Adrenal gland (tissue), 12 donors: ENCODE data around the gene ZNRF1. TPM values are rescaled to one million over a fixed set of nuclear protein-coding genes. Genes with fewer than 3 reads are reported as not detected.

Experiments
- DNase-seq, 7 donors: peaks; one replicate each; pipeline ENCODE4 v3.0.0-alpha.2; 2019 to 2020
- H3K27ac ChIP-seq, 5 donors: fragments of 200-600 bp; sonication (generic) in 4 of 5; 1 replicate in 3 of 5; 2 replicates in 2 of 5; pipeline versions ENCODE4 v1.5.1 to v1.8.0; 2016 to 2020; ENCODE audit warnings: mild to moderate bottlenecking in 1 of 5
- H3K27me3 ChIP-seq: fragments of 200-600 bp; 2 replicates; pipeline ENCODE4 v1.8.0; 2021
- H3K36me3 ChIP-seq, 2 donors: fragments of 200-600 bp; replicated peaks in 1 of 2; 1 replicate in 1 of 2; 2 replicates in 1 of 2; pipeline versions ENCODE4 v1.5.1 to v1.8.0; 2018 to 2022
- H3K4me1 ChIP-seq, 2 donors: fragments of 200-600 bp; replicated peaks in 1 of 2; 1 replicate in 1 of 2; 2 replicates in 1 of 2; pipeline versions ENCODE4 v1.5.1 to v1.8.0; 2018 to 2021
- H3K4me3 ChIP-seq, 4 donors: fragments of 200-600 bp; sonication (generic) in 3 of 4; one replicate each; pipeline ENCODE4 v1.5.1; 2016 to 2018
- H3K9me3 ChIP-seq, 3 donors: fragments of 200-600 bp; sonication (generic) in 1 of 3; replicated peaks in 1 of 3; 1 replicate in 2 of 3; 2 replicates in 1 of 3; pipeline versions ENCODE4 v1.5.1 to v1.8.0; 2016 to 2021
- CTCF ChIP-seq, 6 experiments: fragments of 450-650 bp in 4 of 6; fragments of 200-600 bp in 2 of 6; sonication (generic) in 1 of 6; IDR thresholded peaks; 1 replicate in 5 of 6; 2 replicates in 1 of 6; pipeline versions ENCODE4 v1.5.1 to v1.8.0; 2016 to 2021; ENCODE audit warnings: antibody characterized with exemption in 6 of 6, mild to moderate bottlenecking in 2 of 6, moderate library complexity in 1 of 6
- POLR2A ChIP-seq, 2 donors: fragments of 450-650 bp; IDR thresholded peaks; one replicate each; pipeline ENCODE4 v1.6.1; 2017; ENCODE audit warnings: antibody characterized with exemption in 2 of 2, mild to moderate bottlenecking in 2 of 2, moderate library complexity in 1 of 2
- WGBS, 4 donors: extraction: QIAGEN DNeasy Blood & Tissue Kit in 2 of 4; methylation state at CpG; one replicate each; pipeline versions ENCODE4 v1.1.5 to v1.1.7; 2013 to 2017; 5-methylcytosine and 5-hydroxymethylcytosine counted together
- intact Hi-C, 2 donors: fragments of 100-400 bp; cut with DNase I; formaldehyde crosslinking; loops; one replicate each; pipeline versions ENCODE4 v1.14.1 to v1.15.0; 2022 to 2023
- polyA plus RNA-seq, 3 donors: library from polyadenylated mRNA; stranded (reverse); fragments of 200-250 nt in 2 of 3; fragments of 350-450 nt in 1 of 3; fragmentation: Illumina TruSeq in 1 of 3; extraction: RNeasy Lipid Tissue Mini Kit (QIAGEN cat#74804) in 1 of 3; gene quantifications; one replicate each; pipeline ENCODE4 v1.2.3, GENCODE V29; 2013 to 2014
- total RNA-seq, 9 donors: library from RNA; depleted of rRNA in 4 of 9; stranded (reverse); fragments of >200 nt in 4 of 9; fragments of 120-200 nt in 1 of 9; fragmentation: NEBNext Ultra II Directional in 1 of 9; extraction: Animal tissue kit (Norgen Biotek cat#: 25700) in 1 of 9; gene quantifications; one replicate each; pipeline versions ENCODE4 v1.1.0 to v1.2.4, GENCODE V29; 2013 to 2023
- donor health status: healthy with polysubstance abuse.
- donor health status: Bipolar disorder and iron deficiency.
- donor health status: DM: yes; HTN: yes; CAD: no.
- donor health status: DM: no; HTN: no; CAD: no.
- donor health status: DM: no; HTN: no; CAD: no.
- donor health status: DM: yes; HTN: yes; CAD: no.

ZNRF1 gene
- total and polyA plus RNA-seq, 12 donors: 9.9 to 29.2 (median 25.4) TPM

DNA sequence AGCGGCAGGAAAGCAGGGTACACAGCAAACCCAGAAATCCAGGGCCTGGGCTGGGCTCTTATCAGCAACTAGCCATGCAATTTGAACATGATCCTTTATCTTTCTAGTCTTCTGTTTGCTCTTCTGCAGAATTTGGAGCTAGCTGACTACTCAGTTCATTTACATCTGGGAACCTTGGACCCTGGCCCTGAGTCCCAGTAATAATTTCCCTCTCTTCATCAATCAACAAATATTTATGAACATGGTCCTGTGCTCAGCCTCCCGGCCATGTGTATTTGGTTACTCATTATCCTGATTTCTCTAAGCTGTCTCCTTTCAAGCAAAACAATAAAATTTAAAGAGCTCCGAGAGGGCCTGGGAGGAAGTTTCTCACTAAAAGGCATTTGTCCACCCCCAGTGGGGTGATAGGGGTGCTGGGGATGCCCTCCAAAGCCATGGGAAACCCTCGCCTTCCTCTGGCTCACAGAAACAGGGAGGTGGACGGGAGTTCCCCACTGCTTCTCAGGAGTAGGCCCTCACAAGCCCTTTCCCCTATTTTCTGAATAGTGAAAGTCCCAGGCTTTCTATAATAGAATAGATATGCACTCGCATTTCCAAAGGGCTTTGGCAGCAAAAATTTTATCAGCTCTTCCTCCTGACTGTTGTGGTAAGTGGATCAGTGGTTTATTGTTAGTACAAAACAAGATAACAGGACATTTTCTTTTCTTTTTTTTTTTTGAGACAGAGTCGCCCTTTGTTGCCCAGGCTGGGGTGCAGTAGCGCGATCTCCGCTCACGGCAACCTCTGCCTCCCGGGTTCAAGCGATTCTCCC, 7.0 kb upstream of the ZNRF1 start:
- peak overlapping the region in 4 of 5 donors; percentile 64 to 89 (median 82) for H3K27ac ChIP-seq
- intact Hi-C loops: no loop called here

DNA sequence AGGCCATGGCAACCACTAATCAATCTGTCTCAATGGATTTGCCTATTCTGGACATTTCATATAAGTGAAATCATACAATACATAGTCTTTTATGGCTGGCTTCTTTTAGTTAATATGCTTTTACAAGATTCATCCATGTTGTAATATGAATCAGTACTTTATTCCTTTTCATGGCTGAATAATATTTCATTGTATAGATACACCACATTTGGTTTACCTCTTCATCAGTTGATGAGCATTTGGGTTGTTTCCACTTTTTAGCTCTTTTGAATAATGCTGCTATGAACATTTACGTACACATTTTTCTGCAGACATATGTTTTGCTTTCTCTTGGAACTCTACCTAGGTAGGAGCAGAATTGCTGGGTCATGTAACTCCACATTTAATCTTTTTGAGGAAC, 2.8 kb upstream of the ZNRF1 start:
- Histone ChIP-seq H3K4me1 (peaks cover 29 to 35% of the 10 kb centered on the region in 2 donors), H3K4me3 (no peak overlapping the region), H3K36me3 (no peaks in the 10 kb centered on the region), H3K27ac (no peak overlapping the region), H3K9me3 (no peaks in the 10 kb centered on the region), H3K27me3 (no peaks in the 10 kb centered on the region)
- intact Hi-C loops: loop anchor here (5.0 kb wide), 1 partner anchor 116 kb away; no protein-coding TSS in a partner anchor
- DNase-seq: no peak
- WGBS, 4 donors: 89 to 98% (median 96%) methylated on average over 1 of the region's 1 CpG
- no peak for TF ChIP-seq POLR2A (IDR thresholded peaks at IDR 0.05)
- no peak for TF ChIP-seq CTCF (IDR thresholded peaks at IDR 0.05)

More for the DNA sequence above, 7.0 kb upstream of the ZNRF1 start:
- DNase-seq: peak in 5 of 7 donors; percentile 56 to 66 (median 62)
- TF ChIP-seq POLR2A (IDR thresholded peaks at IDR 0.05) (no peak), CTCF (IDR thresholded peaks at IDR 0.05) (no peak)
- H3K27me3 ChIP-seq: no peaks in the 10 kb centered on the region
- H3K36me3 ChIP-seq: no peaks in the 10 kb centered on the region
- H3K4me1 ChIP-seq: peaks cover 8 to 14% of the 10 kb centered on the region in 2 donors
- no peaks in the 10 kb centered on the region for H3K9me3 ChIP-seq
- no peak overlapping the region for H3K4me3 ChIP-seq
- 53 to 61% (median 57%) methylated on average over 13 of the region's 13 CpGs for WGBS, 4 donors

GRCh38 chr16:74997042-74997491, 1.8 kb upstream of the ZNRF1 start:
- Histone ChIP-seq H3K27ac (no peak overlapping the region), H3K4me1 (peaks cover 25 to 36% of the 10 kb centered on the region in 2 donors), H3K36me3 (no peaks in the 10 kb centered on the region), H3K27me3 (no peaks in the 10 kb centered on the region), H3K4me3 (no peak overlapping the region), H3K9me3 (no peaks in the 10 kb centered on the region)
- DNase-seq: peak in 1 of 7 donors; percentile 48
- intact Hi-C loops: loop anchor here (5.0 kb wide), 1 partner anchor 115 kb away; no protein-coding TSS in a partner anchor
- no peak for TF ChIP-seq CTCF (IDR thresholded peaks at IDR 0.05)
- no peak for TF ChIP-seq POLR2A (IDR thresholded peaks at IDR 0.05)
- 78 to 89% (median 84%) methylated on average over 8 of the region's 8 CpGs for WGBS, 4 donors

GRCh38 chr16:74999219-74999608, 390 bp downstream of the ZNRF1 start:
- no peak for TF ChIP-seq CTCF (IDR thresholded peaks at IDR 0.05)
- TF ChIP-seq POLR2A (IDR thresholded peaks at IDR 0.05): no peak
- Histone ChIP-seq H3K27me3 (no peaks in the 10 kb centered on the region), H3K36me3 (no peaks in the 10 kb centered on the region), H3K9me3 (no peaks in the 10 kb centered on the region), H3K4me3 (peak overlapping the region; percentile 36 to 81 (median 55)), H3K4me1 (peaks cover 25 to 49% of the 10 kb centered on the region in 2 donors), H3K27ac (peak overlapping the region in 3 of 5 donors; percentile 49 to 88 (median 73))
- intact Hi-C loops: loop anchor here (5.0 kb wide), 1 partner anchor 113 kb away; no protein-coding TSS in a partner anchor
- WGBS, 4 donors: 0 to 2% (median 1%) methylated on average over 15 to 42 of the region's 44 CpGs
- DNase-seq: peak in 5 of 7 donors; percentile 32 to 55 (median 33)
